GM23338 (cell line): ENCODE results near the gene EPAS1. TPM values are rescaled to one million over a fixed set of nuclear protein-coding genes. Genes with fewer than 3 reads are reported as not detected.

Source experiments
- ATAC-seq: fragments of 200-7000 bp; cut with Tn5 transposase; 3 replicates; pipeline ENCODE4 v1.9.1; 2020
- DNase-seq: peaks from one replicate; pipeline ENCODE4 v3.0.0-alpha.2; 2015; ENCODE audit warnings: low spot score
- H2AFZ ChIP-seq: fragments of 200-600 bp; sonication (generic); 2 replicates; pipeline ENCODE4 v1.8.0; 2016; ENCODE audit warnings: antibody characterized with exemption, mild to moderate bottlenecking, moderate library complexity
- H3F3A ChIP-seq: fragments of 200-600 bp; sonication (generic); replicated peaks from 2 replicates; pipeline ENCODE4 v1.8.0; 2017; ENCODE audit warnings: antibody characterized with exemption, mixed run types, low read depth
- H3K27ac ChIP-seq: fragments of 200-600 bp; sonication (generic); 2 replicates; pipeline ENCODE4 v1.6.1; 2016; ENCODE audit warnings: low read depth
- H3K27me3 ChIP-seq: fragments of 200-600 bp; sonication (generic); 2 replicates; pipeline ENCODE4 v1.8.0; 2016; ENCODE audit warnings: mild to moderate bottlenecking, mixed run types, moderate library complexity; ENCODE audit not compliant: insufficient read depth
- H3K36me3 ChIP-seq: fragments of 200-600 bp; sonication (generic); 2 replicates; pipeline ENCODE4 v1.8.0; 2016; ENCODE audit warnings: mild to moderate bottlenecking; ENCODE audit not compliant: insufficient read depth
- H3K4me1 ChIP-seq: fragments of 200-600 bp; sonication (generic); 2 replicates; pipeline ENCODE4 v1.8.0; 2016; ENCODE audit warnings: mild to moderate bottlenecking, moderate library complexity; ENCODE audit not compliant: insufficient read depth
- H3K4me2 ChIP-seq: fragments of 200-600 bp; sonication (generic); 2 replicates; pipeline ENCODE4 v1.7.1; 2017; ENCODE audit warnings: mixed run types
- H3K4me3 ChIP-seq: fragments of 200-600 bp; sonication (generic); 2 replicates; pipeline ENCODE4 v1.6.1; 2016; ENCODE audit warnings: mixed run types
- H3K79me2 ChIP-seq: fragments of 200-600 bp; sonication (generic); replicated peaks from 2 replicates; pipeline ENCODE4 v1.8.0; 2017; ENCODE audit warnings: mild to moderate bottlenecking; ENCODE audit not compliant: insufficient read depth
- H3K9me2 ChIP-seq: fragments of 200-600 bp; sonication (generic); 2 replicates; pipeline ENCODE4 v1.8.0; 2017; ENCODE audit not compliant: insufficient read depth
- H4K20me1 ChIP-seq: fragments of 200-600 bp; sonication (generic); replicated peaks from 2 replicates; pipeline ENCODE4 v1.8.0; 2017; ENCODE audit warnings: mild to moderate bottlenecking; ENCODE audit not compliant: insufficient read depth
- H3K27ac Mint-ChIP-seq: 2 replicates; pipeline ENCODE4 v1.8.0; 2020; ENCODE audit warnings: inconsistent platforms, mild to moderate bottlenecking, moderate library complexity, mixed read lengths
- H3K27me3 Mint-ChIP-seq: 3 replicates; pipeline ENCODE4 v1.8.0; 2022; ENCODE audit warnings: low read depth, mild to moderate bottlenecking, moderate library complexity, mixed read lengths, inconsistent platforms; ENCODE audit not compliant: insufficient read depth, poor library complexity
- H3K36me3 Mint-ChIP-seq: 3 replicates; pipeline ENCODE4 v1.8.0; 2021; ENCODE audit warnings: low read depth, mild to moderate bottlenecking, inconsistent platforms, moderate library complexity, mixed read lengths
- H3K4me1 Mint-ChIP-seq: 3 replicates; pipeline ENCODE4 v1.8.0; 2020; ENCODE audit warnings: mild to moderate bottlenecking, inconsistent platforms, mixed read lengths
- H3K4me3 Mint-ChIP-seq: 3 replicates; pipeline ENCODE4 v1.8.0; 2021; ENCODE audit warnings: moderate library complexity, mild to moderate bottlenecking, inconsistent platforms, mixed read lengths
- H3K9me3 Mint-ChIP-seq: 3 replicates; pipeline ENCODE4 v1.8.0; 2020; ENCODE audit warnings: moderate library complexity, mild to moderate bottlenecking, inconsistent platforms, mixed read lengths
- CREB1 ChIP-seq: fragments of 250-450 bp; sonication (Bioruptor Pico); IDR thresholded peaks from 2 replicates; pipeline ENCODE4 v1.5.0; 2020; ENCODE audit warnings: low read depth, mild to moderate bottlenecking, moderate library complexity
- EZH2 ChIP-seq: fragments of 200-600 bp; sonication (generic); IDR thresholded peaks from one replicate; pipeline ENCODE4 v1.8.0; 2017; ENCODE audit warnings: antibody characterized with exemption, mild to moderate bottlenecking, low read depth; ENCODE audit not compliant: unreplicated experiment
- EZH2phosphoT487 ChIP-seq: fragments of 200-600 bp; sonication (generic); IDR thresholded peaks from one replicate; pipeline ENCODE4 v1.8.1; 2018; ENCODE audit warnings: antibody characterized with exemption; ENCODE audit not compliant: unreplicated experiment
- JUNB ChIP-seq: IDR thresholded peaks from one replicate; pipeline ENCODE4 v1.6.1; 2016; ENCODE audit warnings: antibody characterized with exemption; ENCODE audit not compliant: unreplicated experiment
- NANOG ChIP-seq: IDR thresholded peaks from 2 replicates; pipeline ENCODE4 v1.6.1; 2016; ENCODE audit warnings: antibody characterized with exemption, borderline replicate concordance
- POLR2AphosphoS5 ChIP-seq: IDR thresholded peaks from 2 replicates; pipeline ENCODE4 v1.6.1; 2016; ENCODE audit warnings: antibody characterized with exemption, low read depth
- STAT1 ChIP-seq: IDR thresholded peaks from one replicate; pipeline ENCODE4 v1.6.1; 2016; ENCODE audit warnings: antibody characterized with exemption; ENCODE audit not compliant: unreplicated experiment
- ZNF114 ChIP-seq: fragments of 250-450 bp; sonication (Bioruptor Pico); IDR thresholded peaks from 2 replicates; pipeline ENCODE4 v1.5.0; 2020; ENCODE audit warnings: mild to moderate bottlenecking, moderate library complexity
- ZNF331 ChIP-seq: fragments of 250-450 bp; sonication (Bioruptor Pico); IDR thresholded peaks from 2 replicates; pipeline ENCODE4 v1.5.0; 2020; ENCODE audit warnings: low read depth, mild to moderate bottlenecking, moderate library complexity
- polyA plus RNA-seq: library from polyadenylated mRNA; unstranded; fragments of >200 nt; fragmentation: Nextera tagmentation; extraction: Ambion mirVana; gene quantifications from 2 replicates; pipeline ENCODE4 v1.2.1, GENCODE V29; 2016
- total RNA-seq: library from RNA; depleted of rRNA; stranded (reverse); fragments of >200 nt; shearing (Covaris generic); gene quantifications from 2 replicates; pipeline ENCODE4 v1.2.3, GENCODE V29; 2014
- TF ChIP-seq, protein P1 (sequence below): IDR thresholded peaks from 2 replicates; pipeline ENCODE4 v1.6.1; 2016; ENCODE audit warnings: antibody characterized with exemption
- TF ChIP-seq, protein P2 (sequence below): IDR thresholded peaks from one replicate; pipeline ENCODE4 v1.6.1; 2018; ENCODE audit warnings: antibody characterized with exemption; ENCODE audit not compliant: unreplicated experiment
- TF ChIP-seq, protein P3 (sequence below): fragments of 250-450 bp; sonication (Bioruptor Pico); IDR thresholded peaks from 2 replicates; pipeline ENCODE4 v1.5.0; 2020; ENCODE audit warnings: mild to moderate bottlenecking, moderate library complexity

Gene EPAS1
- total and polyA plus RNA-seq, 2 experiments from 2014 or later: 0.68 to 5.4 TPM

DNA sequence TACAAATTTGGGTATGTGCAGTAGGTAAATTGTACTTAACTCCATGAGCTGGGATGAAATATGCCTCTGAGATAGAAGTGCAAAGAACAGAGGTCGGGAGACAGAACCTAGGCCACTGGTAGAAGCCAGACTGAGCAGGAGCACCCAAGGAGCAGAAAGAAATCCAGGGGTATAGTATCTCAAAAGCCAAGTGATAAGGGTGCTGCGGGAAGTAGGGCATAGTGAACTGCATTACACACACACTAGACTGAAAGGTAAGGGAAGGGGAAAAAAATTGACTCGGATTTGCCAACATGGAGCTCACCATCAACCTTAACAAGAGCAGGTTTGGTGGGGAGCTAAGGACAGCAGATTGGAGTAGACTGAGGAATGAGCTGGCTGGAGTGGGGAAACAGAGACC lies 92.8 kb downstream of the EPAS1 start (continued):
- no peak for TF ChIP-seq STAT1
- TF ChIP-seq CREB1 (CRISPR knock-in tag): no peak
- TF ChIP-seq, protein P1, sequence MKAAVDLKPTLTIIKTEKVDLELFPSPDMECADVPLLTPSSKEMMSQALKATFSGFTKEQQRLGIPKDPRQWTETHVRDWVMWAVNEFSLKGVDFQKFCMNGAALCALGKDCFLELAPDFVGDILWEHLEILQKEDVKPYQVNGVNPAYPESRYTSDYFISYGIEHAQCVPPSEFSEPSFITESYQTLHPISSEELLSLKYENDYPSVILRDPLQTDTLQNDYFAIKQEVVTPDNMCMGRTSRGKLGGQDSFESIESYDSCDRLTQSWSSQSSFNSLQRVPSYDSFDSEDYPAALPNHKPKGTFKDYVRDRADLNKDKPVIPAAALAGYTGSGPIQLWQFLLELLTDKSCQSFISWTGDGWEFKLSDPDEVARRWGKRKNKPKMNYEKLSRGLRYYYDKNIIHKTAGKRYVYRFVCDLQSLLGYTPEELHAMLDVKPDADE: no peak
- no peak for TF ChIP-seq NANOG
- no peak for TF ChIP-seq JUNB

DNA sequence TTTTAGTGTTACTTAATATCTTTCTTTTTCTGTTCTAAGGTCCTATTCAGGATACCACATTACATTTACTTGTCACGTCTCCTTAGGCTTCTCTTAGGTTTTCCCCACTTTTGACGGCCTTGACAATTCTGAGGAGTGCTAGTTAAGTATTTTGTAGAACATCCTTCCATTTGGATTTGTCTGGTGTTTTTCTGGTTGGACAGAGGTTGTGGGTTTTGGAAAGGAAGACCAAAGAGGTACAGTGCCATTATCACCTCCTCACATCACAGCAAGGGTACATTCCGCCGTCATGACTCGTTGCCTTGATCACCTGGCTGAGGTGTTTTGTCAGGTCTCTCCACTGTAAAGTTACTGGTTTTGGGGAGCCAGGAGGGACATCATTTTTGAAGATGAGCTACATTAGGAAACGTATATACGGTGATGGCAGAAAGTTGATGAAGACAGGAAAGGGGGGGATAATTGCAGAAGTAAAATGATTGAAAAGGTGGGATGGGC lies 93.7 kb downstream of the EPAS1 start:
- Histone ChIP-seq H3K4me1 (peaks cover 2% of the 10 kb centered on the region; the same call in 1 of the 2 replicates), H3K4me2 (no peak overlapping the region), H3K9me2 (0 out of 2 replicates have a peak, but pooled peaks cover 6% of the 10 kb centered on the region), H3F3A (no peaks in the 10 kb centered on the region), H3K27me3 (no peaks in the 10 kb centered on the region), H4K20me1 (no peaks in the 10 kb centered on the region), H2AFZ (no peak overlapping the region), H3K36me3 (no peaks in the 10 kb centered on the region), H3K27ac (no peak overlapping the region), H3K4me3 (no peak overlapping the region), H3K79me2 (no peaks in the 10 kb centered on the region)
- DNase-seq (no peak), ATAC-seq (no peak)
- no peaks in the 10 kb centered on the region for H3K36me3 Mint-ChIP-seq
- no peaks in the 10 kb centered on the region for H3K9me3 Mint-ChIP-seq
- H3K27me3 Mint-ChIP-seq: peaks cover 3% of the 10 kb centered on the region
- H3K27ac Mint-ChIP-seq: no peak overlapping the region
- H3K4me3 Mint-ChIP-seq: no peak overlapping the region
- H3K4me1 Mint-ChIP-seq: no peaks in the 10 kb centered on the region; the same call in 2 of the 3 replicates
- TF ChIP-seq JUNB: no peak
- TF ChIP-seq NANOG: no peak
- TF ChIP-seq EZH2phosphoT487: no peak
- TF ChIP-seq EZH2: no peak
- no peak for TF ChIP-seq ZNF114
- TF ChIP-seq ZNF331 (CRISPR knock-in tag): no peak
- TF ChIP-seq STAT1: no peak
- no peak for TF ChIP-seq POLR2AphosphoS5
- TF ChIP-seq CREB1 (CRISPR knock-in tag): no peak
- TF ChIP-seq, protein P2, sequence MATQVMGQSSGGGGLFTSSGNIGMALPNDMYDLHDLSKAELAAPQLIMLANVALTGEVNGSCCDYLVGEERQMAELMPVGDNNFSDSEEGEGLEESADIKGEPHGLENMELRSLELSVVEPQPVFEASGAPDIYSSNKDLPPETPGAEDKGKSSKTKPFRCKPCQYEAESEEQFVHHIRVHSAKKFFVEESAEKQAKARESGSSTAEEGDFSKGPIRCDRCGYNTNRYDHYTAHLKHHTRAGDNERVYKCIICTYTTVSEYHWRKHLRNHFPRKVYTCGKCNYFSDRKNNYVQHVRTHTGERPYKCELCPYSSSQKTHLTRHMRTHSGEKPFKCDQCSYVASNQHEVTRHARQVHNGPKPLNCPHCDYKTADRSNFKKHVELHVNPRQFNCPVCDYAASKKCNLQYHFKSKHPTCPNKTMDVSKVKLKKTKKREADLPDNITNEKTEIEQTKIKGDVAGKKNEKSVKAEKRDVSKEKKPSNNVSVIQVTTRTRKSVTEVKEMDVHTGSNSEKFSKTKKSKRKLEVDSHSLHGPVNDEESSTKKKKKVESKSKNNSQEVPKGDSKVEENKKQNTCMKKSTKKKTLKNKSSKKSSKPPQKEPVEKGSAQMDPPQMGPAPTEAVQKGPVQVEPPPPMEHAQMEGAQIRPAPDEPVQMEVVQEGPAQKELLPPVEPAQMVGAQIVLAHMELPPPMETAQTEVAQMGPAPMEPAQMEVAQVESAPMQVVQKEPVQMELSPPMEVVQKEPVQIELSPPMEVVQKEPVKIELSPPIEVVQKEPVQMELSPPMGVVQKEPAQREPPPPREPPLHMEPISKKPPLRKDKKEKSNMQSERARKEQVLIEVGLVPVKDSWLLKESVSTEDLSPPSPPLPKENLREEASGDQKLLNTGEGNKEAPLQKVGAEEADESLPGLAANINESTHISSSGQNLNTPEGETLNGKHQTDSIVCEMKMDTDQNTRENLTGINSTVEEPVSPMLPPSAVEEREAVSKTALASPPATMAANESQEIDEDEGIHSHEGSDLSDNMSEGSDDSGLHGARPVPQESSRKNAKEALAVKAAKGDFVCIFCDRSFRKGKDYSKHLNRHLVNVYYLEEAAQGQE: no peak
- TF ChIP-seq, protein P1: no peak
- TF ChIP-seq, protein P3, sequence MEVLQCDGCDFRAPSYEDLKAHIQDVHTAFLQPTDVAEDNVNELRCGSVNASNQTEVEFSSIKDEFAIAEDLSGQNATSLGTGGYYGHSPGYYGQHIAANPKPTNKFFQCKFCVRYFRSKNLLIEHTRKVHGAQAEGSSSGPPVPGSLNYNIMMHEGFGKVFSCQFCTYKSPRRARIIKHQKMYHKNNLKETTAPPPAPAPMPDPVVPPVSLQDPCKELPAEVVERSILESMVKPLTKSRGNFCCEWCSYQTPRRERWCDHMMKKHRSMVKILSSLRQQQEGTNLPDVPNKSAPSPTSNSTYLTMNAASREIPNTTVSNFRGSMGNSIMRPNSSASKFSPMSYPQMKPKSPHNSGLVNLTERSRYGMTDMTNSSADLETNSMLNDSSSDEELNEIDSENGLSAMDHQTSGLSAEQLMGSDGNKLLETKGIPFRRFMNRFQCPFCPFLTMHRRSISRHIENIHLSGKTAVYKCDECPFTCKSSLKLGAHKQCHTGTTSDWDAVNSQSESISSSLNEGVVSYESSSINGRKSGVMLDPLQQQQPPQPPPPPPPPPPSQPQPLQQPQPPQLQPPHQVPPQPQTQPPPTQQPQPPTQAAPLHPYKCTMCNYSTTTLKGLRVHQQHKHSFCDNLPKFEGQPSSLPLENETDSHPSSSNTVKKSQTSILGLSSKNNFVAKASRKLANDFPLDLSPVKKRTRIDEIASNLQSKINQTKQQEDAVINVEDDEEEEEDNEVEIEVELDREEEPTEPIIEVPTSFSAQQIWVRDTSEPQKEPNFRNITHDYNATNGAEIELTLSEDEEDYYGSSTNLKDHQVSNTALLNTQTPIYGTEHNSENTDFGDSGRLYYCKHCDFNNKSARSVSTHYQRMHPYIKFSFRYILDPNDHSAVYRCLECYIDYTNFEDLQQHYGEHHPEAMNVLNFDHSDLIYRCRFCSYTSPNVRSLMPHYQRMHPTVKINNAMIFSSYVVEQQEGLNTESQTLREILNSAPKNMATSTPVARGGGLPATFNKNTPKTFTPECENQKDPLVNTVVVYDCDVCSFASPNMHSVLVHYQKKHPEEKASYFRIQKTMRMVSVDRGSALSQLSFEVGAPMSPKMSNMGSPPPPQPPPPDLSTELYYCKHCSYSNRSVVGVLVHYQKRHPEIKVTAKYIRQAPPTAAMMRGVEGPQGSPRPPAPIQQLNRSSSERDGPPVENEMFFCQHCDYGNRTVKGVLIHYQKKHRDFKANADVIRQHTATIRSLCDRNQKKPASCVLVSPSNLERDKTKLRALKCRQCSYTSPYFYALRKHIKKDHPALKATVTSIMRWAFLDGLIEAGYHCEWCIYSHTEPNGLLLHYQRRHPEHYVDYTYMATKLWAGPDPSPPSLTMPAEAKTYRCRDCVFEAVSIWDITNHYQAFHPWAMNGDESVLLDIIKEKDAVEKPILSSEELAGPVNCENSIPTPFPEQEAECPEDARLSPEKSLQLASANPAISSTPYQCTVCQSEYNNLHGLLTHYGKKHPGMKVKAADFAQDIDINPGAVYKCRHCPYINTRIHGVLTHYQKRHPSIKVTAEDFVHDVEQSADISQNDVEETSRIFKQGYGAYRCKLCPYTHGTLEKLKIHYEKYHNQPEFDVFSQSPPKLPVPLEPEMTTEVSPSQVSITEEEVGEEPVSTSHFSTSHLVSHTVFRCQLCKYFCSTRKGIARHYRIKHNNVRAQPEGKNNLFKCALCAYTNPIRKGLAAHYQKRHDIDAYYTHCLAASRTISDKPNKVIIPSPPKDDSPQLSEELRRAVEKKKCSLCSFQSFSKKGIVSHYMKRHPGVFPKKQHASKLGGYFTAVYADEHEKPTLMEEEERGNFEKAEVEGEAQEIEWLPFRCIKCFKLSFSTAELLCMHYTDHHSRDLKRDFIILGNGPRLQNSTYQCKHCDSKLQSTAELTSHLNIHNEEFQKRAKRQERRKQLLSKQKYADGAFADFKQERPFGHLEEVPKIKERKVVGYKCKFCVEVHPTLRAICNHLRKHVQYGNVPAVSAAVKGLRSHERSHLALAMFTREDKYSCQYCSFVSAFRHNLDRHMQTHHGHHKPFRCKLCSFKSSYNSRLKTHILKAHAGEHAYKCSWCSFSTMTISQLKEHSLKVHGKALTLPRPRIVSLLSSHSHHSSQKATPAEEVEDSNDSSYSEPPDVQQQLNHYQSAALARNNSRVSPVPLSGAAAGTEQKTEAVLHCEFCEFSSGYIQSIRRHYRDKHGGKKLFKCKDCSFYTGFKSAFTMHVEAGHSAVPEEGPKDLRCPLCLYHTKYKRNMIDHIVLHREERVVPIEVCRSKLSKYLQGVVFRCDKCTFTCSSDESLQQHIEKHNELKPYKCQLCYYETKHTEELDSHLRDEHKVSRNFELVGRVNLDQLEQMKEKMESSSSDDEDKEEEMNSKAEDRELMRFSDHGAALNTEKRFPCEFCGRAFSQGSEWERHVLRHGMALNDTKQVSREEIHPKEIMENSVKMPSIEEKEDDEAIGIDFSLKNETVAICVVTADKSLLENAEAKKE (CRISPR knock-in tag): no peak
